ENCODE results near the gene LRMDA. TPM values are rescaled to one million over a fixed set of nuclear protein-coding genes. Genes with fewer than 3 reads are reported as not detected.

The LRMDA gene
- total RNA-seq, 4 donors from 2014 or later, result 7.3 to 20.1 (median 8.4) TPM

DNA sequence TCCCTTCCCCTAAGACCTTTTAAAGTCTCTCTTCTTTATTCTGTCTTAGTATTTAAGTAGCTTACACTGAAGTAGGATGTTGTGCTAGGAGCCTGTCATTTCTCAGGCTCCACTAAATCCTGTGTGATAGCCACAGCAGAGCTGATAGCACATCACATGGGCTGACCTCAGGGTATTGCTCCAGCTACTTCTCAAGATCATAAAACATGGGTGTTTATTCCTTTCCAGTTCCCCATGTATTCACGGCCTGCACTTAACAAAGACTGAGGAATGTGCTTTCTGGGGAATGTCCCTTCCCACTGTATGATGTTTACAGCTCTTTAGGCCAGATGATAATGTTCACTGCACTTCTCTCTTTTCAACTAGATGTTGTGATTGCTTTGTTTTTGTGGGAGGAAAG, 1119.4 kb downstream of the LRMDA start:
- H3K27ac ChIP-seq, result no peak overlapping the region
- no peak for ATAC-seq

DNA sequence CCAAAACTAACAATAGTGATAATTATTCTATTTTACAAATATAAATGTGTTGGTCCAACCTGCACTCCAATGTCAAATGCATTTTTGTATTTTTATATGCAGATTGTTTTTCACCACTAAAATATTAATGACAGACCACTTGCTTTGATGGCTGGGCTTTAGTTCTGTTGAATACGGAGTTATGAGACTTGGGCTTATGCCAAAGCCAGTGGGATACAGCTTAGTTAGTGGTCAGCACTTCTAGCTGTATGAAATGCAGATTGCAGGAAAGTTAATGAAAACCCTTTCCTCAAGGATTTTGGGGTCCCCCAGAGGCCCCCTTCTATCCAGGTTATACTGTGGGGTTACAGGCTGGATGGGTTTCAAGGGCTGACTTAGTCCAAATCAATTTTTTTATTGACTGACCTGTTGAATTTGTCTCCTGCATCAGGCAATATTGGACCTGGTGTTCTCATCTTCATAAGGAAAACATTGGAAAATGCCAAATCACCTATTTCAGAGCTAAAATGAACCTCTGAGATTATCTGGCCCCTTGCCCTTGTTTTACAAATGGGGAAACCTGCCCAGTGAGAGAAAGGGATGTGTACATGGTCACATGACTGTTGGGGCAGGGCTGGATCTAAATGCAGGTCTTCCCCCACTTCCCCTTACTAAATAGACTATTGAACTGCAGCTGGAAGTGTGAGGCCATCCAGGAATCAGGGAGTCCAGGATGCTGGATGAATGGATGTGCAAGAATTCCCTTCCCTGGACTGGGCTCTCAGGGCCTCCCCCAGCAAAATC, 1120.9 kb downstream of the LRMDA start:
- Histone ChIP-seq H3K27ac (no peak overlapping the region), H3K4me3 (no peak overlapping the region), H3K36me3 (no peaks in the 10 kb centered on the region), H3K27me3 (no peaks in the 10 kb centered on the region), H3K4me1 (peaks cover 0 to 12% (median 2%) of the 10 kb centered on the region in 3 donors), H3K9me3 (no peaks in the 10 kb centered on the region)
- WGBS, 2 donors (ENCODE audit: low coverage in 1 of 2), result 50 to 100% methylated on average over 1 of the region's 1 CpG
- no peak for ATAC-seq
- TF ChIP-seq EP300 (IDR thresholded peaks at IDR 0.05) (no peak), POLR2A (IDR thresholded peaks at IDR 0.05) (no peak), POLR2AphosphoS5 (IDR thresholded peaks at IDR 0.05) (no peak)
- TF ChIP-seq, protein P1, sequence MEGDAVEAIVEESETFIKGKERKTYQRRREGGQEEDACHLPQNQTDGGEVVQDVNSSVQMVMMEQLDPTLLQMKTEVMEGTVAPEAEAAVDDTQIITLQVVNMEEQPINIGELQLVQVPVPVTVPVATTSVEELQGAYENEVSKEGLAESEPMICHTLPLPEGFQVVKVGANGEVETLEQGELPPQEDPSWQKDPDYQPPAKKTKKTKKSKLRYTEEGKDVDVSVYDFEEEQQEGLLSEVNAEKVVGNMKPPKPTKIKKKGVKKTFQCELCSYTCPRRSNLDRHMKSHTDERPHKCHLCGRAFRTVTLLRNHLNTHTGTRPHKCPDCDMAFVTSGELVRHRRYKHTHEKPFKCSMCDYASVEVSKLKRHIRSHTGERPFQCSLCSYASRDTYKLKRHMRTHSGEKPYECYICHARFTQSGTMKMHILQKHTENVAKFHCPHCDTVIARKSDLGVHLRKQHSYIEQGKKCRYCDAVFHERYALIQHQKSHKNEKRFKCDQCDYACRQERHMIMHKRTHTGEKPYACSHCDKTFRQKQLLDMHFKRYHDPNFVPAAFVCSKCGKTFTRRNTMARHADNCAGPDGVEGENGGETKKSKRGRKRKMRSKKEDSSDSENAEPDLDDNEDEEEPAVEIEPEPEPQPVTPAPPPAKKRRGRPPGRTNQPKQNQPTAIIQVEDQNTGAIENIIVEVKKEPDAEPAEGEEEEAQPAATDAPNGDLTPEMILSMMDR (IDR thresholded peaks at IDR 0.05), result no peak

More for the DNA sequence above, 1119.4 kb downstream of the LRMDA start:
- Histone ChIP-seq H3K4me1 (peaks cover 0 to 16% (median 2%) of the 10 kb centered on the region in 3 donors), H3K4me3 (no peak overlapping the region), H3K27me3 (no peaks in the 10 kb centered on the region), H3K36me3 (no peaks in the 10 kb centered on the region), H3K9me3 (no peaks in the 10 kb centered on the region)
- 20 to 67% methylated on average over 1 of the region's 1 CpG for WGBS, 2 donors (ENCODE audit: low coverage in 1 of 2)
- TF ChIP-seq EP300 (IDR thresholded peaks at IDR 0.05), result no peak
- no peak for TF ChIP-seq POLR2AphosphoS5 (IDR thresholded peaks at IDR 0.05)
- TF ChIP-seq, protein P1 (IDR thresholded peaks at IDR 0.05), result no peak
- TF ChIP-seq POLR2A (IDR thresholded peaks at IDR 0.05), result no peak

DNA sequence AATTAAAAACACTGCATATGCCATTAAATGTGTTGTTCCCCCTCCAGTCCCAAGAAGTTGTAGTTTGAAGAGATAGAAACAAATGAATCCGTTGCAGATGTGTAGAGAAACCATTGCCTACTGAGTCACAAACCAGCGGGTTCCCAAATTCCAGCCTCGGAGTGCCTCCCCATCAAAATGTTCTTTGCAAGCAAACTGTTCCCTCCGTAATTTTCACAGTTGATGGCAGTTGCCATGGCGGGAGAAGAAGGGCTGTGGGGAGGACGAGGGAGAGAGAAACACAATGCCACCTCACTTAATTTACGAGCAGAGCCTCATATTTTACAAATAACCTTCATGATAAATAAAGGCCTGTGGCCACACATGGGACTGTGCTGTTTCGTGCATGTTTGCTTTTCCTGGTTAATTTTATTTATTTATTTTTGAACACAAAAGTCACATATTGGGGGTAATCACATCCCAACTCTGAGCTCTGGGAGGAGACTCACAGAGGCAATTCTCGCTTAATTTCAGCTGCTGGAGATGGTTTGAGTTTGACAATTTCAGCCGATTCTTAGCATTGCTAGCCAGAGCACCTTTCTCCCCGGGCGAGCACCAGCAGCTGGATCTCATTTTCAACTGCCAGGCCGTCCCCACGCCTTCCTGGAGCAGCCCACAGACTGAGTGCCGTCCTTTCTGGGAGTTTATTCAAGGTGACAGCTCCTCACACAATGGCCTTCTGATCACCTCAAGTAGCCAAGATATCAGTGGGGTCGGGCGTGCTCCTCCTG, 1122.0 kb downstream of the LRMDA start:
- no peak for TF ChIP-seq EP300 (IDR thresholded peaks at IDR 0.05)
- TF ChIP-seq, protein P1 (IDR thresholded peaks at IDR 0.05), result no peak
- TF ChIP-seq POLR2AphosphoS5 (IDR thresholded peaks at IDR 0.05), result no peak
- TF ChIP-seq POLR2A (IDR thresholded peaks at IDR 0.05), result no peak
- Histone ChIP-seq H3K36me3 (no peaks in the 10 kb centered on the region), H3K4me1 (peaks cover under 1 to 15% (median 2%) of the 10 kb centered on the region in 3 donors), H3K9me3 (no peaks in the 10 kb centered on the region), H3K27ac (no peak overlapping the region), H3K27me3 (no peaks in the 10 kb centered on the region), H3K4me3 (no peak overlapping the region)
- ATAC-seq, result no peak
- WGBS, 2 donors (ENCODE audit: low coverage in 1 of 2), result 82 to 91% methylated on average over 12 to 15 of the region's 17 CpGs

DNA sequence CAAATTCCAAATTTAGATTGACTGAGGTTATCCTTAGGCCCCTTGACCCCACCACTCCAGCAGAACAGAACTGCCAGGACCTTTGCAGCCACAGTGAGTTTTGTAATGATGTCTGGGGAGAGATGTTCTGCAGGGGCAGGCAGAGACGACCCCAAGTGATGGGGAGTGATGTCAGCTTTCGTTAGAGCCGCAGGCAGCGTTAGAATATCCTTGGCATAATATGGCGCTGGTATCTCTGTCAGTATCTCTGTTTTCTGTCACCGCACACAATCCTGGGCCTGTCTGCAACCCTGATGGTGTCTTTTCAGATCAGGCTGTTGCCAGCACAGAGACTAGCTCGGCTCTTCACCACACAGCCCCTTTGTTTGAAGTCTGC, 1122.6 kb downstream of the LRMDA start:
- no peak overlapping the region for H3K27ac ChIP-seq
- WGBS, 2 donors (ENCODE audit: low coverage in 1 of 2), result 78% methylated on average over 3 to 6 of the region's 7 CpGs
- no peaks in the 10 kb centered on the region for H3K9me3 ChIP-seq
- no peak for ATAC-seq
- peaks cover 2 to 20% (median 6%) of the 10 kb centered on the region in 3 donors for H3K4me1 ChIP-seq
- H3K36me3 ChIP-seq, result no peaks in the 10 kb centered on the region
- TF ChIP-seq POLR2A (IDR thresholded peaks at IDR 0.05) (no peak), EP300 (IDR thresholded peaks at IDR 0.05) (no peak), POLR2AphosphoS5 (IDR thresholded peaks at IDR 0.05) (no peak)
- TF ChIP-seq, protein P1 (IDR thresholded peaks at IDR 0.05), result no peak
- no peaks in the 10 kb centered on the region for H3K27me3 ChIP-seq
- no peak overlapping the region for H3K4me3 ChIP-seq
